GM21717 (cell line): ENCODE data around the gene RAET1E.
"Not testable (repeated sequence)": the region's sequence is repeated elsewhere in the genome, so short reads cannot be mapped to it uniquely, and the experiment has no call there.

Source experiments
- ATAC-seq: cut with Tn5 transposase; IDR thresholded peaks from one replicate; pipeline ENCODE4 v1.9.1; 2021; ENCODE audit warnings: mild to moderate bottlenecking, moderate library complexity; ENCODE audit not compliant: unreplicated experiment

The RAET1E gene

GRCh38 chr6:149863698-149864577 is 34.0 kb downstream of the RAET1E start, which contains the start of gene LRP11:
Gene LRP11 (minus strand): TSS chr6:149864359. CDS start chr6:149864020, 339 bp downstream.
- peak; percentile 82 for ATAC-seq

GRCh38 chr6:149862922-149863697 is 34.8 kb downstream of the RAET1E start:
- ATAC-seq = no peak

GRCh38 chr6:149862424-149862738 is 35.5 kb downstream of the RAET1E start:
- not testable (repeated sequence) for ATAC-seq

- no peak for ATAC-seq
Measured at GRCh38 chr6:149861603-149862423, 36.1 kb downstream of the RAET1E start.

- ATAC-seq = no peak
Measured at GRCh38 chr6:149860834-149861602, 36.9 kb downstream of the RAET1E start.

- no peak for ATAC-seq
Measured at GRCh38 chr6:149860513-149860833, 37.4 kb downstream of the RAET1E start.

- no peak for ATAC-seq
Measured at GRCh38 chr6:149859938-149860337, 38.0 kb downstream of the RAET1E start.

- no peak for ATAC-seq
Measured at GRCh38 chr6:149859368-149859767, 38.5 kb downstream of the RAET1E start.

- no peak for ATAC-seq
Measured at GRCh38 chr6:149857541-149857940, 40.4 kb downstream of the RAET1E start.

- ATAC-seq = no peak
Measured at GRCh38 chr6:149856256-149856994, 41.5 kb downstream of the RAET1E start.

GRCh38 chr6:149855741-149856140 is 42.2 kb downstream of the RAET1E start:
- ATAC-seq = no peak

- no peak for ATAC-seq
Measured at GRCh38 chr6:149855040-149855654, 42.8 kb downstream of the RAET1E start.

- no peak for ATAC-seq
Measured at GRCh38 chr6:149854532-149854931, 43.4 kb downstream of the RAET1E start.

GRCh38 chr6:149854017-149854416 is 43.9 kb downstream of the RAET1E start:
- not testable (repeated sequence) for ATAC-seq

GRCh38 chr6:149852881-149853280 is 45.0 kb downstream of the RAET1E start:
- ATAC-seq = no peak

GRCh38 chr6:149852180-149852579 is 45.7 kb downstream of the RAET1E start:
- peak; percentile 49 for ATAC-seq

- peak; percentile 14 for ATAC-seq
Measured at GRCh38 chr6:149851461-149852110, 46.3 kb downstream of the RAET1E start.

GRCh38 chr6:149848343-149848742 is 49.6 kb downstream of the RAET1E start:
- ATAC-seq = not testable (repeated sequence)
